NCI-H1930 (cell line): Measurements from ENCODE around the gene PPTC7.
"Not testable (repeated sequence)": the region's sequence is repeated elsewhere in the genome, so short reads cannot be mapped to it uniquely, and the experiment has no call there.

ENCODE experiments used
- DNase-seq, 2 experiments: peaks; one replicate each; lab custom pipeline; 2025; lab: John Stamatoyannopoulos, UW

PPTC7 gene

DNA sequence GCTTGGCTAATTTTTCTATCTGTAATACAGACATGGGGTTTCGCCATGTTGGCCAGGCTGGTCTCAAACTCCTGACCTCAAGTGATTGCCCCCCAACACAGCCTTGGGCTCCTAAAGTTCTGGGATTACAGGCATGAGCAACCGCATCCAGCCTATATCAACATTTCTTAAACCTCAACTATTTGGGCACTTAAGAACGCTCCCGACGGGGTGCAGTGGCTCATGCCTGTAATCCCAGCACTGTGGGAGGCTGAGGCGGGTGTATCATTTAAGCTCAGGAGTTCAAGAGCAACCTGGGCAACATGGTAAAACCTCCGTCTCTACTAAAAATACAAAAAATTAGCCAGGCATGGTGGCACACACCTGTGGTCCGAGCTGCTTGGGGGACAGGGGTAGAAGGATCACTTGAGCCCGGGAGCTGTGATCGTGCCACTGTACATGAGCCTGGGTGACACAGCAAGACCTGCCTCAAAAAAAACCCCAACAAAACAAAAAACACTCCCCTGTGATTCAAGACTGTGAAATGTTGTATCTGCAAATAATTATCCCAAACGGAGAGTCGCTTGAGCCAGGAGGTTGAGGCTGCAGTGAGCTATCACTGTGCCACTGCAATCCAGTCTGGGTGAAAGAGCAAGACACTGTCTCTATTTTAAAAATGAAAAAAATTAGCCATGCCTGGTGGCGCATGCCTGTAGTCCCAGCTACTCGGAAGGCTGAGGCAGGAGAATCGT lies 21.5 kb downstream of the PPTC7 start:
- no peak for DNase-seq

DNA sequence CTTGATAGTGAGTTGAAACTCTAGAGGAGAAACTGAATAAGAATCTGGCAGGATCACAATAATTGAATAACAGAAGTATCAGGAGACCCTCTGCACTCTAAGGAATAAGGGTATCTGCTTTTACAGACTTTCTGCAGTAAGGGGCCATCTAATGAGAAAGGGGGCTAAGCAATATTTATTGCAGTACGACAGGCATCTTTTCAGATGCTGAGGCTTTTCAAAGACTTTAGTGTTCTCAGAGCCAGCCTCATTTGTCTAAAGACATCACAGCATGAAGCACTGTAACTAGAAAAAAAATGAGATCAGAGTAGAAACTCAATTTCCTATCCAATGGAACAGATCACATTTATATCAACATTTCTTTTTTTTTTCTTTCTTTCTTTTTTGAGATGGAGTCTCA lies 22.2 kb downstream of the PPTC7 start:
- no peak for DNase-seq

DNA sequence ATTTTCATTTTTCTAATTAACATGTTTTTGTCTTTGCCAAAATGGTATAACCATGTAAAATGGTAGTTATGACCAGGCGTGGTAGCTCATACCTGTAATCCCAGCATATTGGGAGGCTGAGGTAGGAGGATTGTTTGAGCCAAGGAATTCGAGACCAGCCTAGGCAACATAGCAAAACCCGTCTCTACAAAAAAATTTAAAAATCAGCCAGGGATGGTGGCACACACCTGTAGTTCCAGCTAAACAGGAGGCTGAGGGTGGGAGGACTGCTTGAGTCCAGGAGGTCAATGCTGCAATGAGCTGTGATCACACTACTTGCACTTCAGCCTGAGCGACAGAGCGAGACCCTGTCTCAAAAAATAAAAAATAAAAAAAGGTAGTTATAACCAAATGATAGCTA lies 23.1 kb downstream of the PPTC7 start:
- DNase-seq: no peak

DNA sequence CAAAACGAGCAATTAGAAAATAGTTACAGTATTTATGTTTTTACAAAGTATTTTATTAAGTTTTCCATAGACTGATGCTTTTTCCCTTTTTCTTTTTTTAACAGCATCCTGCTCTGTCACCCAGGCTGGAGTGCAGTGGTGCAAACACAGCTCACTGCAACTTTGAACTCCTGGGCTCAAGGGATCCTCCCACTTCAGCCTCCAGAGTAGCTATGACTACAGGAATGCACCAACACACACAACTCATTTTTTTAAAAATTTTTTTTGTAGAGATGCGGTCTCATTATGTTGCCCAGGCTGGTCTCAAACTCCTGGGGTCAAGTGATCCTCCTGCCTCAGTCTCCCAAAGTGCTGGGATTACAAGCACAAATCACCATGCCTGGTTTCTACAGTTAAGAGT lies 24.2 kb downstream of the PPTC7 start:
- DNase-seq: not testable (repeated sequence)

DNA sequence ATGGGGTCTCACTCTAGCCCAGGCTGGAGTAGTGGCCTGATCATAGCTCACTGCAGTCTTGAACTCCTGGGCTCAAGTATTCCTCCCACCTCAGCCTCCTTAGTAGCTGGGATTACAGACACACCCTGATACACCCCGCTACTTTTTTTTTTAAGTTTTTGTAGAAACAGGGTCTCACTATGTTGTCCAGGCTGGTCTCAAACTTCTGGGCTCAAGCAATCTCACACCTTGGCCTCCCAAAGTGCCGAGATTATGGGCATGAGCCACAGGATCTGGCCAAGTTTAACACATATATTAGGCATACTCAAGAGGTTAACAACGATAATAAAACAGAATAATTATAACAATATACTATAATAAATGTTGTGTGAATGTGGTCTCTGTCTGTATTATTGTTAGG lies 25.8 kb downstream of the PPTC7 start:
- no peak for DNase-seq

DNA sequence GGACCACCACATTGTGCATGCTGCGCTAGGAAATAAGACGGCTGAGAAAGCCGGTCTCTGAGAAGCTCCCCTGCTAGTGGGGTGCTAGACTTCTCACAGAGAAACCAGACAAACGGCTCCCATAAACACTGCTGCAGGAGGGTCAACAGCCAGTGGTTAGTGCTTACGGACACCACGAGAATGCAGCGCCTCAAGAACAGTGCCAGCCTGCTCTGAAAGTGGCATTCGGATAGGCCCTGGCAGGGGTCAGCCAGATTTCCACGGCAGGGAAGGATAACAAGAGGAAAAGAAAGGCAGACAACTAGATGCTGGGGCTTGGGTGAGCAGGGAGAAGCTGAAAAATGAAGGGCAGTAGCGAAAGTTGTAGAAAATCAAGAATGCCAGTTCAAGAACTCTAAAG lies 26.4 kb downstream of the PPTC7 start:
- DNase-seq: no peak

DNA sequence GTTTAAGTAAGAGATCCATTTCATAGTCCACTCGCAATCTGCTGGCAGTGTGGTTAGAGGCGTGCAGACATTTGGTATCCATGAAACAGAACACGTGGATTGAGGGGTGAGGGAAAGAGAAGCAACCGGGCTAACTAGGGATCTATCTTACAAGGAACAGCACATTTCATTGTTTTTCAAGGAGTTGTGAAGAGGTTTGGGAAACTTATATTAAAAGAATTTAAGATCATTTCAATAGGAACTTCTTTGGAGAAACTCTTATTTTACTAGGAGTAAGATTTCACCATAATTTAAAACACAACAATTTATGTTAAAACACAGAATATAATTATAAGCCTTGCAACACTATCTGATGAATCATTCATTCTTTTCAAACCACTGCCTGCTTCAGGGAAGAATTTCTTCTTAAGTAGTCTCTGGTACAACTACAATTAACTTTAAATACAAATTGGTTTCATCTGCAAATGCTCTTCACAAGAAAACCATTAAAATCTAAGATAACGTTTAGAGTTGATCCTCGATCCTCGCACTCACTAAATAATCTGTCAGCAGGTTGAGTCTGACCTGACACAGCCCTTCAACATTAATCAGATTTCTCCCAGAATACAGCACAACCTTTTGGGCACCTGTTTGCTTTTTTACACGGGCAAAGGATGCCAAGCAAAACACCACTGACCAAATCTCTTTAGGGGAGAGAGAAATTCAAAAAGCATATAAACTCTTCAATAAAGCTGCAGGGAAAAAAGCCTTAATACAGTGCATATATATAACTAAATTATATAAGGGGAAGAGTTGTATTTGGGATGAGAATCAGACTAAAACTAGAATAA lies 27.3 kb downstream of the PPTC7 start:
- no peak for DNase-seq

DNA sequence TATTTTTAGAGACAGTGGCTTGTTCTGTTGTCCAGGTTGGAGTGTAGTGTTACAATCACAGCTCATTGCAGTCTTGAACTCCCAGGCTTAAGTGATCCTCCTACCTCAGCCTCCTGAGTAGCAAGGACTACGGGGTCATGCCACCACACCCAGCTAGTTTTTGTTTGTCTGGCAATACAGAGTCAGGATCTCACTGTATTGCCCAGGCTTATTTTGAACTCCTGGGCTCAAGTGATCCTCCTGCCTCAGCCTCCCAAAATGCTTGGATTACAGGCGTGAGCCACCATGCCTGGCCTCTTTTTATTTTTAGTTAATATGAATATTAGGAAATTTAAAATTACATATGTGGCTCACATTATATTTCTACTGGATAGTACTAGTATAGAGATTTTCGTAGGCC lies 28.9 kb downstream of the PPTC7 start:
- no peak for DNase-seq

DNA sequence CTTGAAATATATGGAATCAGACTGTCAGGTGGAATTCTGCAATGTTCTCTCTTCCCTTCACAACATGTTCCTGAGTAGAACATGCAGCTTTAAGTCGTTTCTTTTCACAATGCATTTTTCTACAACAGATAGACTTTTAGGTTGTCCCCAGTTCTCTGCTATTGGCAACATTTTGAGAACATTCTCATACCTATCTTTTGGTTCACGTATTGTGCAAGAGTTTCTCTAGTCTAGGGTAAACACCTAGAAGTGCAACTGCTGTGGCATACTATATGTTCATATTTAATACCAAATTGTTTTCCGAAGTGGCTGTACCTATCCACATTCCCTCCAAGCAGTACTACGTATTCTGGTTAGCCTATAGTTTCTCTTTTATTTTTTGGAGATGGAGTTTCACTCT lies 32.1 kb downstream of the PPTC7 start:
- no peak for DNase-seq

DNA sequence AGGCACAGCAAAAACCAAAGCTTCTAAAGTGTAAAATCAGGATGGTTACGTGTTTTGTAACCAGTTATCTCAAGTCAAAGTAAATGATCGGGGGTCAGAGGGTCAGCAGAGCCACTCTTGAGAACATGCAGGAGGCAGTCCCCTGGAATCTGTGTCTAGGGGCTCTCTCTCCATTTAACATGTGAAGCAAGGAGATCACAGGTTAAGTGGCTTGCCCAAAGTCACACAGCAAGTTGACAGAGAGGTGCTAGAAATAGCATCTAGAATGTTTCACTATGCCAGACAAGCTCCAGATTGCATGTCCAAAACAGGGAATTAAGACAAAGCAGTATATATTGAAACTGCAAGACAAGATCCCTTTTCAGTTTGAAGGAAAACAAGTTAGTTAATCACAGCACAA lies 33.4 kb downstream of the PPTC7 start:
- DNase-seq: no peak

DNA sequence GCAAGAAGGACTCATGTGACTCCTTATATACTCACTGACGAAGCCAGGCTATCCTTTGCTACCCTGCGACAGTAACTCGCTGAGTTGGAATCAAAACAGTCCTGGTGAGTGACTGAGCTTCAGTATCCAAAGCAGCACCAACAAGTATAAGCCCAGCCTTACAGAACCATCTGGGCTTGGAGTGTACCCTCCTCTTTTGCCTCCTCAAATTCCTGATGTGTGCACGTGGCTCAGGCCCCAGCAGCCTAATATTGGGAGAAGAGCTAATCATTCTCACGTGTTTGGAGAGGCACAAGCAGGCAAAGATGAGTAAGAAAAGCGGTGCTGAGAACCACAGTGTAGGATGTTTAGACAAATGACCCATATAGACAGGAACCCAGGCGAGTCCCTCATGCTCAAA lies 34.4 kb downstream of the PPTC7 start:
- DNase-seq: no peak

DNA sequence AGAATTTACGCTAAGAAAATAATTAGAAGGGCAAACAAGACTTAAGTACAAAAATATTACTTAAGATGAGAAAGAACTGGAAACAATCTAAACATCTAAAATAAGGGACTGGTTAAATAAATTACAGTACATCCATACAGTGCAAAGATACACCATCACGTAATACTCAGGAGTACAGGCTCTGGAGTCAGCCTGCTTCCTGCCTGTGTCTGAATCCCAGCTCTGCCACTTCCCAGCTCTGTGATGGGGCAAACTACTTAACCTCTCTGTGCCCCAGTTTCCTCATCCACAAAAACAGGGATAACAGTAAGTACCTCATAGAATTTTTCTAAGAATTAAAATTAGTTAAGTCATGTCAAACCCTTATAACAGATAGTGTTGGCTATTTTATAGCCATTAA lies 36.0 kb downstream of the PPTC7 start:
- no peak for DNase-seq

DNA sequence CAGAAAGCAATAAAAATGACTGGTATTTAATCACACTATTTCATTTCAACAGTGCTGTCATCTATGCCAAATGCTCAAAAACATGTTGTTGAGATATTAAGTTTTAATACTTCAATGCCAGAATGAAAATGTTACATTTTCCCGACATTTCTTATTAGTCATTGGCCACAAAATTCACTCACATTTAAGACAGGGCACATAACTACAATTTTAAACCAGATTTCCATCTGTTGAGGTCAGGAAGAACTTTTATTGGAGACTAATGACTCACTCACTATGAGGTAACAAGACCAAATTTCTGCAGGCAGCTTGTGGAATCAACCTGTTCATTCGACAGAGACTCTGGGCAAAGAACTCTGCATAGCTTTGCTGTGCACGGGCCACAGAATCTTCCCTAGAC lies 36.8 kb downstream of the PPTC7 start:
- DNase-seq: no peak

DNA sequence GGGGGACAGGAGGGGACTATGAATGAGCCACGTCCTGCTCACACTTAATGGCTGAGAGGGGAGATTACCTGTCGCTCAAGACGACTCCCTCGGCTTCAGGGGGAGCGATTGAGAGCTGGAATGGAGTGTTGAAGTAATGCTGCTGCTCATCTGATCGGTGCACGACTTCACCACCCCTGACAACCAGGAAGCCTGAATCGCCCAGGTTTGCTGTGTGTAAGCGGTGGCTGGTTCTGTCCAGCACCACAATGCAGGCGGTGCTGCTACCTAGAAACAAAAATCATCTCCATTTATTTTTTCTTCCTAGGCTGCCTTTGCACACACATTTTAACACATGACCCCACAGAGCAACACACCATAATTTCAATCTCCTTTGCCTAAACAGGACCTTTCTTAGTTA lies 37.3 kb downstream of the PPTC7 start:
- DNase-seq: no peak

DNA sequence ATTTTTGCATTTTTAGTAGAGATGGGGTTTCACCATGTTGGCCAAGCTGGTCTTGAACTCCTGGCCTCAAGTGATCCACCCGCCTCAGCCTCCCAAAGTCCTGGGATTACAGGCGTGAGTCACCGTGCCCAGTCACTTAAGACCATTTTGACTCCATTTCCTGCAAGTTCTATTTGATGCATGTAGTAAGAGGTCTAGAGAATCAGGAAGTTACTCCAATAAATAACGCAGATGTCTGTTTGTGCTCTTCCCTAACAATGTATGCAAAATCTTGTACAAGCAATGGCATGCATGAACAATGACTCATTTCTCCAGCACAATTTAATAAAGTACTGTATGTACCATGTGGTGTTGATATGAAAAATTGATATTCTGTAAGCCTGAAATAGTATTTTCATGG lies 37.9 kb downstream of the PPTC7 start:
- not testable (repeated sequence) for DNase-seq

DNA sequence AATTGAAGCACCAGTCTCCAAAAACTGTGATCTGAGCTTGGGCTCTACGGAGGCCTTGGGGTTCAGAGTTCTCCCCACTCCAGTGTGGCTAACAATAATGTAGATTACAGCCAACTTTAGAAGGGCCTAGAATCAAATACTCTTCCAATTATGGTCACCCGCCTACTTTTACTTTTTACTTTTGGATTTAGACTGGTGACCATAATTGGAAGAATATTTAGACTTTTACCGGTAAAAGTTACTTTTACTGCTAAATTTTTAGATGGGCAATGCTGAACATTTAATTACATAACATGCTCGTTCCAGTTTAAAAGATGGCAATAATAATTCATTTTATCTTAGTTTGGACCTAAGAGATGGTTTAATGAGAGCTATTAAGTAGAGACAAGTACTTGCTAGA lies 39.2 kb downstream of the PPTC7 start:
- DNase-seq: no peak

DNA sequence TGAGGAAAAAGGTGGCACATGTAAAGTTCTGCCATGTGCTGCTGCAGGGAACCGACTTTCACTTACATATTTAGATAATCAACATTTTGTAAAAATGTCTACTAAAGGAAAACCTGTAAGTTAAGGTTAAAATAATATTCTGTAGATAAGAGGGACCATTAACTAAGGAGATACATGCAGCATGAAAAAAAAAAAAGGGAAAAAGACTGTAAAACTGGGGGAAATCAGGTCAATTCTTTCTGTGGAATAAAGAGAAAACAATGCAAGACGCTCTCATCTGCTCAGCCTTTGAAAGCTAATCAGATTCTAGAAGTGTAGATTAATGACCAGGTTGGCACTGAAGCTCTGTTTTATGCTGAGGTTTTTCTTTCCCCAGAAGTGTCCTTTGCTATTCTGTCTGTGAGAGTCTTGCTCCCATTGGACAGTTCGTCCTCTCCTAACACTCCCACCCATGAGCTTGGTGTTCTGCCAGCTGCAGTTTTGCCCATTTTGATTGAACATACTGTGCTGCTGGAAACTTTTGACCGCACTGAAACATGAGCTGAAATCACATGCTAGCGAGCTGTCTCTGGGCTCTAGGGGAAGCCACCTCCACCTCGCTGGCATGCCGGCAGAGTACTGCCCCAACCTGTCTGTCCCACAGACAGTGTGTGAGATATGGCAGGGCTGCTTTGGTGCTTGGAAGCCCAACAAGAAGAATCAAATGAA lies 39.7 kb downstream of the PPTC7 start:
- DNase-seq: no peak

DNA sequence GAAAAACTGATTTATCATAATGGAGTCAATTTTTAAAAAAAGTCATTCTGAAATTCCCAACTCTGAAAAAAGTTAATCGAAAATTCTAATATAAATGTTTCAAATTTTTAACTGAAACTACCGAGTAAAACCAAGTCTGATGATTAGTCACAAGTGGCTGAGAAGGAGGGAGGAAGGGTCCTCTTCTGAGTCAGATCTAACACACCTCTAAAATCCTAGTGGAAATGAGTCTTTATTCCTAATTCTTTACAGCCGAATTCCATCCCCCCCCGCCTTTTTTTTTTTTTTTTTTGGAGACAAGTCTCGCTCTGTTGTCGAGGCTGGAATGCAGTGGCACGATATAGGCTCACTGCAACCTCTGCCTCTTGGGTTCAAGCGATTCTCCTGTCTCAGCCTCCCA lies 43.1 kb downstream of the PPTC7 start:
- DNase-seq: no peak

DNA sequence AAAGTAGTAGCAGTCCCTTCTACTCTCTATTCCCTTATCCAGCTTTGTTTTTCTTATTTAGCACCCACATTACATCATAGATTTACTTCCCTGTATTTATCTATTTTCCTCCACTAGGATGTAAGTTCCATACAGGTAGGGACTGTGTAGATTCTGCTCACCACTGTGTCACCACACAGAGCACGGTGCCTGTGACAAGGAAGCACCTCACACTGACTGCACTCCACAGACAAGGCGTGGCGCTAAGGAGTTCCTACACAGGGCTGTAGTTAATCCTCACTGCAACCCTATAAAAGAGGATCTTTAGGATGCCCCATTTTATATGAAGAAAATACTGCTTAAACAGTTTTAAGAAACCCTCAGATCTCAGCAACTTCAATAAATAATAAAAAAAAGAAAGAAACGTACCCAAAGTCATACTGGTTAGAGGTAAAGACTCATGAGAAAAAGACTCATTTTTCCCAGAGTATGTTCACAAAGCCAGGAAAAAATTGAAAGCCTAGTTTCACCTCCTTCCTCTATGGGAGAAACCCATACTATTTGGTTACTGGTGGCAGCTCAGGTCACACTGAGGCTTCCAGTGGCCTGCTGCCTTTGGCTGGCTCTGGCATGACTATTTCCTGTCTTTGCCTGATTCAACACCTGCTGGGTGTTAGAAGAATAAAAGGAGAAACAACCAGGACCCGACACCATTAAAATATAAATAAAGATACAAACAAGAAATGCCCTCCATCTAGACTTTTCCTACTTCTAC lies 44.1 kb downstream of the PPTC7 start:
- no peak for DNase-seq

DNA sequence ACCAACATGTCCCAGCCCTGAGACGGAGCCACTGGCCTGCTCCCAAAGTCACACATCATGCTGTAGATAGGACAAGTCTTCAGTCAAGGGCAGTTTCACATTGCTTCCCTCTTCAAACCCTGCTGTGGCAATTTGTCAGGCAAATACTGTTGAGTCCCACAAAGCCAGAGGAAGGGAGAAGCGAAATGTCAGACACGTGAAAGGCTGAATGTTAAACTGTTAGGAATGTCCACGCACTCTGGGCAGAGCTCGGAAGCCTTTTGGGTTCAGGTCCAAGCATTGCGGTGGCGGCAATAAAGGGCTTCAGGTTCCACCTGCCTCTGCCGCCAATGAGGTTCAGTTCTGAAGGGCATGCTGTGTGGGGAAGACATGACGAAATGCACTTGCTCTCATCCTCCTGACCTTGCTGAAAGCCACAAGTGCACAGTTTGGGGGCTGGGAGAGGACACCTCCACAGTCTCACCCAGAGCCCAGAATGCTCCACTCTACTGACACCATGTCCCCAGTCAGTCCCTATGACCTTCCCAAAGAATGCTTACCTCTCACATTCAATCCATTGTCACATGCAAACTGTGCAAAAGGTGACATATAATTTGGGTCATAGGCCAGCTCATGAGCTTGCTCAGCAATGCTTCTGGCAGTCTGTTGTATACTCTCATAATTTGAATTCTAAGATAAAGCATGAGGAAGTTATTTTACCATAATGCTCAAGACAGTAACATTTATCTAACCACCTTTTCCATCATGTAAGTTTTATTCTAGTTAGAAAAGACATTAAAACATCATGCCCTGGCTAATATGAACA lies 45.3 kb downstream of the PPTC7 start:
- DNase-seq: no peak

DNA sequence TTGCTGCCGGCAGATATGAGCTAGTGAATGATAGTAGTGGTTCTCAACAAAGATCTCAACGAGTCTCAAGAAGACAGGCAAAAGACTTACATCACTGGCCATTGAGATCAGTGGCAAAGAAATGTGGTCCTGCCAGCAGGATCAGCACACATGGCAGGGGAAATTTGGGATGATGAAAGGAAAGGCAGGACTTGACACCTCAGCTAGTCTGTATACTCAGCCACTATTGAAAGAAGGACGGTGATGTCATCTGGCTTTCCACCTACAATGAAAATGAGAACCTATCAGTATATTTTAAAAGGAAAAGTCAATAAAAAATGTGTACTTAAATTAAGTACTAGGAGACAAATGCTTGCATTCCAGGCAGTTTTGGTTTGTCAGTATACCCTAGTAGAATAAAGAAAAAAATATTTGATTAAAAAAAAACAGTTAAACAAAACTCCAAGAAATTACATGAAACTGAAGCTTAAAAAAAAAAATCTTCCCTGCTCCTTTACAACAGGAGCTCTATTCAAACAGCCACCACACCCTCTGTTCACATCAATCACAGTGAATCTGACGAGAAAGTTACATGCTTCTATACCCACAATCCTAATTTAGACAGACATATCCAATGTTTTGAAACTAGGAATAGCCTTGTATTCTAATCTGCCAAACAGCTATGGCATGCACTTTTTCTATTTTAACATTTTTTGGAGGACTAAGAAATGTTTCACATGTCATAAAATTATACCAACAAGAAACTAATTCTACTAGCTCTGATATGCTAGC lies 46.1 kb downstream of the PPTC7 start:
- DNase-seq: no peak
